HAP-1 (cell line): ENCODE results near the gene CDS2.

Experiments used
- DNase-seq, 2 experiments: peaks; one replicate each; pipeline ENCODE4 v3.0.0-alpha.2; 2016 to 2020; ENCODE audit warnings: low spot score in 2 of 2
- H3K27me3 ChIP-seq: fragments of 250-450 bp; sonication (Bioruptor Pico); 2 replicates; pipeline ENCODE4 v1.5.1; 2020; ENCODE audit warnings: low read depth, mild to moderate bottlenecking, moderate library complexity
- H3K36me3 ChIP-seq: fragments of 250-450 bp; sonication (Bioruptor Pico); replicated peaks from 2 replicates; pipeline ENCODE4 v1.5.1; 2020; ENCODE audit warnings: mild to moderate bottlenecking
- H3K4me1 ChIP-seq: fragments of 250-450 bp; sonication (Bioruptor Pico); 2 replicates; pipeline ENCODE4 v1.5.1; 2020; ENCODE audit warnings: mild to moderate bottlenecking
- H3K4me3 ChIP-seq: fragments of 250-450 bp; sonication (Bioruptor Pico); 2 replicates; pipeline ENCODE4 v1.5.1; 2020; ENCODE audit warnings: mild to moderate bottlenecking, moderate library complexity
- H3K9me3 ChIP-seq: fragments of 250-450 bp; sonication (Bioruptor Pico); 2 replicates; pipeline ENCODE4 v1.5.1; 2020; ENCODE audit warnings: mild to moderate bottlenecking, moderate library complexity
- in situ Hi-C: fragments of 300-500 bp; cut with MboI; formaldehyde crosslinking; loops from 3 replicates; pipeline ENCODE4 v1.14.3; 2020; ENCODE audit warnings: low sequenced_read_pairs, inconsistent platforms, mixed read lengths

Gene CDS2

GRCh38 chr20:5230544-5230943 lies 103.7 kb downstream of the CDS2 start:
- no peaks in the 10 kb centered on the region for H3K36me3 ChIP-seq
- in situ Hi-C loops: no loop called here
- no peak overlapping the region for H3K4me3 ChIP-seq
- peaks cover 8% of the 10 kb centered on the region for H3K27me3 ChIP-seq
- no peaks in the 10 kb centered on the region for H3K4me1 ChIP-seq
- 0 out of 2 replicates have a peak, but pooled peaks cover 2% of the 10 kb centered on the region for H3K9me3 ChIP-seq
- no peak for DNase-seq

DNA sequence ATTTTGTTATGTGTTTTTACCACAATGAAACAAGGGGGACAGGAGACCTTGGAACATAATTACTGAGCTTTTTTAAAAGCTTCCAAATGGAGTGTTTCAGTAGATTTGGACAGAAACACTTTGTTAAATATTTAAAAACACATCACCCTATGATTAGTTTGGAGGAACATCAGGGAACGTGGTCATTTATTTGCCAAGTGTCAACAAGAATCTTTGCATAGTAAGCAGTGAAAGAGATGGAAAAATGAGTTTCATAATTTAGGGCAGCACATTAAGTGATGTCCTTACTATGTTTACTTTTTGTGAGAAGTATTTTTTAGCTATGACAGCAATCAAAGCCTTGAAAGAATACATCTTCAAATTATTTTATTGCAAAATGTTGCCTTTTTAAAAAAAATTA lies 107.3 kb downstream of the CDS2 start:
- no peaks in the 10 kb centered on the region for H3K36me3 ChIP-seq
- H3K9me3 ChIP-seq: no peaks in the 10 kb centered on the region
- in situ Hi-C loops: no loop called here
- no peak for DNase-seq
- peaks cover 8% of the 10 kb centered on the region for H3K27me3 ChIP-seq
- H3K4me3 ChIP-seq: no peak overlapping the region
- no peaks in the 10 kb centered on the region for H3K4me1 ChIP-seq

GRCh38 chr20:5234978-5235377 lies 108.2 kb downstream of the CDS2 start:
- DNase-seq: no peak
- H3K4me3 ChIP-seq: no peak overlapping the region
- in situ Hi-C loops: no loop called here
- H3K27me3 ChIP-seq: peaks cover 8% of the 10 kb centered on the region
- H3K4me1 ChIP-seq: no peaks in the 10 kb centered on the region
- H3K36me3 ChIP-seq: no peaks in the 10 kb centered on the region
- H3K9me3 ChIP-seq: no peaks in the 10 kb centered on the region
